ENCODE data around the gene ZNF385B. TPM values are rescaled to one million over a fixed set of nuclear protein-coding genes. Genes with fewer than 3 reads are reported as not detected.

The ZNF385B gene
- total RNA-seq, 1 experiment from 2014 or later: 0.28 TPM

GRCh38 chr2:179622112-179622511 is 239.3 kb downstream of the ZNF385B start:
- no peak for ATAC-seq
- POLR2A ChIA-PET: no interaction called here
- intact Hi-C loops (cut with micrococcal nuclease; ENCODE audit: unreplicated experiment) (no loop called here), in situ Hi-C loops (cut with HindIII; ENCODE audit: low pct_unique_long_range_greater_than_20kb, low sequenced_read_pairs) (no loop called here)
- no peaks in the 10 kb centered on the region for H3K9me3 ChIP-seq (ENCODE audit: control insufficient read depth, insufficient read depth, low read depth, low read length)
- BruUV-seq (replicated peaks): no TSS peak
- no peak overlapping the region for H3K27ac ChIP-seq (ENCODE audit: low read length)
- no peak overlapping the region for H3K4me3 ChIP-seq (ENCODE audit: low read depth in 2 of 2, low read length in 2 of 2)
- no peaks in the 10 kb centered on the region for H3K36me3 ChIP-seq (ENCODE audit: control insufficient read depth, insufficient read depth, low read length)
- DNase-seq (ENCODE audit: low read depth, low spot score): no peak
- H3K27me3 ChIP-seq (ENCODE audit: control insufficient read depth, insufficient read depth, low read length): no peaks in the 10 kb centered on the region
- TF ChIP-seq POLR2AphosphoS5 (IDR thresholded peaks at IDR 0.05; ENCODE audit: low read depth, low read length): no peak
- TF ChIP-seq TCF7L2 (IDR thresholded peaks at IDR 0.05; ENCODE audit: low read depth, low read length): no peak
- no peak for TF ChIP-seq SIN3A (IDR thresholded peaks at IDR 0.05; ENCODE audit: borderline replicate concordance, insufficient read depth, low read depth, low read length)
- TF ChIP-seq, protein P1, sequence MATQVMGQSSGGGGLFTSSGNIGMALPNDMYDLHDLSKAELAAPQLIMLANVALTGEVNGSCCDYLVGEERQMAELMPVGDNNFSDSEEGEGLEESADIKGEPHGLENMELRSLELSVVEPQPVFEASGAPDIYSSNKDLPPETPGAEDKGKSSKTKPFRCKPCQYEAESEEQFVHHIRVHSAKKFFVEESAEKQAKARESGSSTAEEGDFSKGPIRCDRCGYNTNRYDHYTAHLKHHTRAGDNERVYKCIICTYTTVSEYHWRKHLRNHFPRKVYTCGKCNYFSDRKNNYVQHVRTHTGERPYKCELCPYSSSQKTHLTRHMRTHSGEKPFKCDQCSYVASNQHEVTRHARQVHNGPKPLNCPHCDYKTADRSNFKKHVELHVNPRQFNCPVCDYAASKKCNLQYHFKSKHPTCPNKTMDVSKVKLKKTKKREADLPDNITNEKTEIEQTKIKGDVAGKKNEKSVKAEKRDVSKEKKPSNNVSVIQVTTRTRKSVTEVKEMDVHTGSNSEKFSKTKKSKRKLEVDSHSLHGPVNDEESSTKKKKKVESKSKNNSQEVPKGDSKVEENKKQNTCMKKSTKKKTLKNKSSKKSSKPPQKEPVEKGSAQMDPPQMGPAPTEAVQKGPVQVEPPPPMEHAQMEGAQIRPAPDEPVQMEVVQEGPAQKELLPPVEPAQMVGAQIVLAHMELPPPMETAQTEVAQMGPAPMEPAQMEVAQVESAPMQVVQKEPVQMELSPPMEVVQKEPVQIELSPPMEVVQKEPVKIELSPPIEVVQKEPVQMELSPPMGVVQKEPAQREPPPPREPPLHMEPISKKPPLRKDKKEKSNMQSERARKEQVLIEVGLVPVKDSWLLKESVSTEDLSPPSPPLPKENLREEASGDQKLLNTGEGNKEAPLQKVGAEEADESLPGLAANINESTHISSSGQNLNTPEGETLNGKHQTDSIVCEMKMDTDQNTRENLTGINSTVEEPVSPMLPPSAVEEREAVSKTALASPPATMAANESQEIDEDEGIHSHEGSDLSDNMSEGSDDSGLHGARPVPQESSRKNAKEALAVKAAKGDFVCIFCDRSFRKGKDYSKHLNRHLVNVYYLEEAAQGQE (IDR thresholded peaks at IDR 0.05; ENCODE audit: insufficient read depth in 1 of 2, low read depth in 2 of 2, low read length in 1 of 2): no peak
- TF ChIP-seq, protein P2, sequence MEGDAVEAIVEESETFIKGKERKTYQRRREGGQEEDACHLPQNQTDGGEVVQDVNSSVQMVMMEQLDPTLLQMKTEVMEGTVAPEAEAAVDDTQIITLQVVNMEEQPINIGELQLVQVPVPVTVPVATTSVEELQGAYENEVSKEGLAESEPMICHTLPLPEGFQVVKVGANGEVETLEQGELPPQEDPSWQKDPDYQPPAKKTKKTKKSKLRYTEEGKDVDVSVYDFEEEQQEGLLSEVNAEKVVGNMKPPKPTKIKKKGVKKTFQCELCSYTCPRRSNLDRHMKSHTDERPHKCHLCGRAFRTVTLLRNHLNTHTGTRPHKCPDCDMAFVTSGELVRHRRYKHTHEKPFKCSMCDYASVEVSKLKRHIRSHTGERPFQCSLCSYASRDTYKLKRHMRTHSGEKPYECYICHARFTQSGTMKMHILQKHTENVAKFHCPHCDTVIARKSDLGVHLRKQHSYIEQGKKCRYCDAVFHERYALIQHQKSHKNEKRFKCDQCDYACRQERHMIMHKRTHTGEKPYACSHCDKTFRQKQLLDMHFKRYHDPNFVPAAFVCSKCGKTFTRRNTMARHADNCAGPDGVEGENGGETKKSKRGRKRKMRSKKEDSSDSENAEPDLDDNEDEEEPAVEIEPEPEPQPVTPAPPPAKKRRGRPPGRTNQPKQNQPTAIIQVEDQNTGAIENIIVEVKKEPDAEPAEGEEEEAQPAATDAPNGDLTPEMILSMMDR (IDR thresholded peaks at IDR 0.05): no peak
- H3K4me1 ChIP-seq (ENCODE audit: control insufficient read depth, insufficient read depth, low read length): no peaks in the 10 kb centered on the region
- CTCF ChIA-PET: no interaction called here

- H3K4me1 ChIP-seq (ENCODE audit: control insufficient read depth, insufficient read depth, low read length): no peaks in the 10 kb centered on the region
- H3K27ac ChIP-seq (ENCODE audit: low read length): no peak overlapping the region
- TF ChIP-seq, protein P2 (IDR thresholded peaks at IDR 0.05): no peak
- TF ChIP-seq POLR2AphosphoS5 (IDR thresholded peaks at IDR 0.05; ENCODE audit: low read depth, low read length): no peak
- TF ChIP-seq SIN3A (IDR thresholded peaks at IDR 0.05; ENCODE audit: borderline replicate concordance, insufficient read depth, low read depth, low read length): no peak
- TF ChIP-seq TCF7L2 (IDR thresholded peaks at IDR 0.05; ENCODE audit: low read depth, low read length): no peak
- TF ChIP-seq, protein P1 (IDR thresholded peaks at IDR 0.05; ENCODE audit: insufficient read depth in 1 of 2, low read depth in 2 of 2, low read length in 1 of 2): no peak
- no peak for DNase-seq (ENCODE audit: low read depth, low spot score)
- no peaks in the 10 kb centered on the region for H3K9me3 ChIP-seq (ENCODE audit: control insufficient read depth, insufficient read depth, low read depth, low read length)
- in situ Hi-C loops (cut with HindIII; ENCODE audit: low pct_unique_long_range_greater_than_20kb, low sequenced_read_pairs) (no loop called here), intact Hi-C loops (cut with micrococcal nuclease; ENCODE audit: unreplicated experiment) (loop anchor here (5.0 kb wide), 1 partner anchor 322 kb away; no protein-coding TSS in a partner anchor)
- POLR2A ChIA-PET: no interaction called here
- ATAC-seq: no peak
- H3K36me3 ChIP-seq (ENCODE audit: control insufficient read depth, insufficient read depth, low read length): no peaks in the 10 kb centered on the region
- H3K27me3 ChIP-seq (ENCODE audit: control insufficient read depth, insufficient read depth, low read length): no peaks in the 10 kb centered on the region
- BruUV-seq (replicated peaks): no TSS peak
- CTCF ChIA-PET: no interaction called here
- no peak overlapping the region for H3K4me3 ChIP-seq (ENCODE audit: low read depth in 2 of 2, low read length in 2 of 2)
Measured at GRCh38 chr2:179619947-179620467, 241.4 kb downstream of the ZNF385B start.

Data from Panc1 (cell line).